Subcutaneous adipose tissue (tissue), 4 donors: Measurements from ENCODE around the gene PPP2R3B. TPM values are rescaled to one million over a fixed set of nuclear protein-coding genes. Genes with fewer than 3 reads are reported as not detected.

ENCODE experiments used
- total RNA-seq, 4 donors: library from RNA; depleted of rRNA; stranded (reverse); fragments of >200 nt; gene quantifications; one replicate each; pipeline ENCODE4 v1.1.0, GENCODE V29; 2016
- TF ChIP-seq, protein P1 (sequence below): fragments of 450-650 bp; IDR thresholded peaks from one replicate; pipeline ENCODE4 v1.5.1; 2016; ENCODE audit warnings: low read depth, mild to moderate bottlenecking, control low read depth, antibody characterized with exemption, moderate library complexity

PPP2R3B gene
- total RNA-seq, 4 donors from 2014 or later: 5.9 to 23.2 (median 8.3) TPM

DNA sequence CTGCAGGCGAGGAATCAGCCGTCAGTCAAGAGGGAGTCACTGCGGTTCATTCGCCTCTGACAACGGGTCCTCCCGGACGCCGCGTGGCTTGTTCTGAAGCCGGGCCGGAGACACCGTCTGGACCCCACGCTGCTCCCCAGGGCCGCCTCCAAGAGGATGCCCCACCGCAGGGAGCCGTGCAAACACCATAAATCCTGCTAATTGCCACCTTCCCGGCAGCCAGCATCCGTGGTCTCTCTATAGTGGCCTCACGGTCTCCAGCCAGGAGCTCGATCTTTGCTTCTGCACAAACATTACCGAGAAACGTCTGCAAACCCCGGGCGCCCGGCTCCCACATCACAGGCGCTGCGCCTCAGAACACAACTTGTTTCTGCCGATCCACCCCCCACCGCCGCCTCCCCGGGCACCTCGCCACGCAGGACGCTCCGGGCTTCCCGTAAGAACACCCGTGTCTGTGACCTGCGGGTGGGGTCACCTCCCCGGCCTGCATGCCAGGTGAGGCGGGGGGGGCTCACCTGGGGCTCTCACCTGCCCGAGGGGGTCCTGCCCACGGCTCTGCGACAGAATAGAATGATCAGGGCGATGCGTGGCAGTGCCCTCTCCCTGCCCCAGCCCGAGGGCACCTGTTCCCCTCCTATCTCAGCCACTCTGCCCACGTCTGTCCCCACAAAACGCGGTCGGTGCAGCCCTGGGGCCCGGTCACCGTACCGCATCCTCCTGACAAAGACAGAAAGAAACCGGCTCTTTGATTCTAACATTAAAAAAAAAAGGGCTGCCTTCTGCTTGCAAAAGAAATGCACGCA is 32.4 kb upstream of the PPP2R3B start:
- TF ChIP-seq, protein P1, sequence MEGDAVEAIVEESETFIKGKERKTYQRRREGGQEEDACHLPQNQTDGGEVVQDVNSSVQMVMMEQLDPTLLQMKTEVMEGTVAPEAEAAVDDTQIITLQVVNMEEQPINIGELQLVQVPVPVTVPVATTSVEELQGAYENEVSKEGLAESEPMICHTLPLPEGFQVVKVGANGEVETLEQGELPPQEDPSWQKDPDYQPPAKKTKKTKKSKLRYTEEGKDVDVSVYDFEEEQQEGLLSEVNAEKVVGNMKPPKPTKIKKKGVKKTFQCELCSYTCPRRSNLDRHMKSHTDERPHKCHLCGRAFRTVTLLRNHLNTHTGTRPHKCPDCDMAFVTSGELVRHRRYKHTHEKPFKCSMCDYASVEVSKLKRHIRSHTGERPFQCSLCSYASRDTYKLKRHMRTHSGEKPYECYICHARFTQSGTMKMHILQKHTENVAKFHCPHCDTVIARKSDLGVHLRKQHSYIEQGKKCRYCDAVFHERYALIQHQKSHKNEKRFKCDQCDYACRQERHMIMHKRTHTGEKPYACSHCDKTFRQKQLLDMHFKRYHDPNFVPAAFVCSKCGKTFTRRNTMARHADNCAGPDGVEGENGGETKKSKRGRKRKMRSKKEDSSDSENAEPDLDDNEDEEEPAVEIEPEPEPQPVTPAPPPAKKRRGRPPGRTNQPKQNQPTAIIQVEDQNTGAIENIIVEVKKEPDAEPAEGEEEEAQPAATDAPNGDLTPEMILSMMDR: no peak

DNA sequence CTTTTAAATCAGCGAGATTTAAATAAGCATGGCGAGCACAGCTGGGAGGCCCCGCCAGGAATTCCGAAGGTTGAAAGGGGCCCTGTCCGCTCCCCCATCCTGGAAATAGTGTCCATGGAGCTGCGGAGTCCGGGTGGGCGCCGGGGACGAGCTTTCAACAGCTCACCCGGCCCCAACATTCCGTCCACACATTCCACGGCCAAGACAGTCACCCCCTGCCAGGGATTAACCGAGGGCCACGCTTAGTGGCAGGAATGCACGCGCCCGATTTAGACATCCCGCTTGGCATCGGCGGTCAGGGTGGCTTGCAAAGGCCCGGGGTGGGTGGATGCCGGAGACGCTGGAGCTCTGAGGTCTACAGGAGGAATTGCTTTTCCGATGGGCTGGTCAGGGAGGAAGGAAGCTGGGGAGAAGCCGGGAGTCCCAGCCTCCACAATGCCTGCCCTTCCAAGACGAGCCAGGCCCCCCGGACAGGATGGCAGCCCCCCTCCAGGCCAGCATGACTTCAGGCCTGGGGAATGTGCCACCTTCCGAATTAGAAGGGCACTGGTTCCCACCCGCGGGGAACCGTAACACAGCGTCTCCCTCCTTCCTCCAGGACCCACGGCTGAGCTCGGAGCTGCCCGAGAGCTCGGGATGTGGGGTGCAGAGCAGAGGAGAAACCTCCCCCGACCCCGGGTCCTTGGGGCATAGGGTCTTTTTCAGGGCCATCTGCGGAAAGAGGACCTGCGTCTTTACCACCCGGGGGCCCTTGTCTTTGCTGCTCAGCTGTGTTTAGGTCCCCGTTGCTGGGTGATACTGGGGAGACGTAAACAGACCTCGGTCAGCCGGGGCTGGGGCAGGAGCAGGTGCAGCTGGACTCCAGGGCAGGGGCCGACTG is 26.9 kb upstream of the PPP2R3B start:
- TF ChIP-seq, protein P1: no peak

DNA sequence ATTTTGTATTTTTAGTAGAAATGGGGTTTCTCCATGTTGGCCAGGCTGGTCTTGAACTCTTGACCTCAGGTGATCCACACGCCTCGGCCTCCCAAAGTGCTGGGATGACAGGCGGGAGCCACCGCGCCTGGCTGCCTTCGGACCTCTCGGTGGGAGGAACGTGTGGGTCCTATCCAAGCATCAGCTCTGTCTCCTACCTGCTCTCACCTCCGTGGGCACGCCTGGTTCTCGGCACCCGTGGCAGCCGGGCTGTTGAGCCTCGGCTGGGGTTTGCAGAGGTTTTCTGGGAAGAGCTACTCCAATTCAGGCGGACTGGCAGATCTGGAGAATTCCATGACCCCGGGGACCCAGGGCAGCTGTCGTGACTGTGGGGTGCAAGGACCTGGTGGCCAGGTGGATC is 23.6 kb upstream of the PPP2R3B start:
- TF ChIP-seq, protein P1: no peak

DNA sequence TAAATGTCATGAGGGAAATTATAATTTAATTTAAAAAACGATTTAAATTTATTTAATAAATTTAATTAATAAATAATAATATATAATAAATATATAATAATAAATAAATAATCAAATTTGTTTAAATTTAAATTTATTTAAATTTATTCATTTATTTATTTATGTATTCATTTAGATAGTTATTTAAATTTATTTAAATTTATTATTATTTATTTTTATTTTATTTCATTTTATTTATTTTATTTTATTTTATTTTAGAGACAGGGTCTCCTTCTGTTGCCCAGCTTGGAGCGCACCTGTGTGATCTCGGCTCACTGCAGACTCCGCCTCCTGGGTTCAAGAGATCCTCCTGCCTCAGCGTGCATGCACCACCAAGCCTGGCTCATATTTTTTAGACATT is 18.4 kb upstream of the PPP2R3B start:
- TF ChIP-seq, protein P1: no peak

DNA sequence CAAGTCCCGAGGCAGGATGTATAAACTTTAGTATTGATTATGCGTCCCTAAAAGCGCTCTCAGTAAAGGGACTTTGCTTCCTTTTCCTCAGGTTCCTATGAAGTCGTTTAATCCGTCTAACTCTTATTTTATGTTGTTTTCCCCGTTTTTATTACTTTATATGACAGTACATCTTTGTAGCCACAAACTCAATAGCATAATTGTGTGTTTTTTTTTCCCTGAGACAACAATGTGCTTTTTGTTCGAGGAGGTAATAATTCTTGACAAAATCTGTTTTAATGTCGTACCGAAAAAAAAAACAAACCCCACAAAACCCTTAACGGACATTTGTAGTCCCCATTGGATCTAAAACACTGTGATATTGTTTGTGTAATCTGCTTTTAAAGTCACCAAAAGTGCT is 17.9 kb upstream of the PPP2R3B start:
- TF ChIP-seq, protein P1: no peak

DNA sequence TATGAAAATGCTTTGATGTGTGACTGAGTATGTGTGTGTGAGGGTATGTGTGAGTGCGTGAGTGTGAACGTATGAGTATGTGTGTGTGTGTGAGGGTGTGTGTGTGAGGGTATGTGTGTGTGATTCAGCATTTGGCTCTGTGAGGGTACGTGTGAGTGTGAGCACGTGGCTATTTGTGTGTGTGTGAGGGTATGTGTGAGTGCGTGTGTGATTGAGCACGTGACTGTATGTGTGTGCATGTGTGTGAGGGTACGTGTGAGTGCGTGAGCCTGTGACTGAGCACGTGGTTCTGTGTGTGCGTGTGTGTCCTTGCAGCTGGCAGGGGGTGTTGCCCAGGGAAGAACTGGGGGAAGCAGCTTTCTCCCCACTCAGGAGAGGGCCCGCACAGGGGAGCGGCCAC is 16.1 kb upstream of the PPP2R3B start:
- TF ChIP-seq, protein P1: no peak

DNA sequence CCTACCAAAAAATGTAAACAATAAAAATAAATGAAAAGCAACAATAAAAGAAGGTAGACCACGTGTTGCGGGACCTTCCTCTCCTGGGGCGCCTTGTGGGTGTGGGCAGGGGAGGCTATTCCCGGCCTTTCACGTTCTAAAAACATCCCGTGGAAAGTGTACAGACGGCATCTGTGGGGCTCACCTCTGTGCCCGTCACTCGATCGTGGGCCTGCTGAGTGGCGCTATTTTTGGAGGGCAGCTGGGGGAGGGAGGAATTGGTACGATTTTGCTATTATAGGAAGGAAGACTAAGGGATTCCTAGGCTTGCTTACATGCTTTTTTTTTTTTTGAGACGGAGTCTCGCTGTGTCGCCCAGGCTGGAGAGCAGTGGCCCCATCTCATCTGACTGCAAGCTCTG is 13.6 kb upstream of the PPP2R3B start:
- TF ChIP-seq, protein P1: no peak
